ENCODE results near the gene CYB5R2. TPM values are rescaled to one million over a fixed set of nuclear protein-coding genes. Genes with fewer than 3 reads are reported as not detected.

Gene CYB5R2
- total and polyA plus RNA-seq, 2 experiments from 2014 or later = 40.9 to 56.2 TPM

DNA sequence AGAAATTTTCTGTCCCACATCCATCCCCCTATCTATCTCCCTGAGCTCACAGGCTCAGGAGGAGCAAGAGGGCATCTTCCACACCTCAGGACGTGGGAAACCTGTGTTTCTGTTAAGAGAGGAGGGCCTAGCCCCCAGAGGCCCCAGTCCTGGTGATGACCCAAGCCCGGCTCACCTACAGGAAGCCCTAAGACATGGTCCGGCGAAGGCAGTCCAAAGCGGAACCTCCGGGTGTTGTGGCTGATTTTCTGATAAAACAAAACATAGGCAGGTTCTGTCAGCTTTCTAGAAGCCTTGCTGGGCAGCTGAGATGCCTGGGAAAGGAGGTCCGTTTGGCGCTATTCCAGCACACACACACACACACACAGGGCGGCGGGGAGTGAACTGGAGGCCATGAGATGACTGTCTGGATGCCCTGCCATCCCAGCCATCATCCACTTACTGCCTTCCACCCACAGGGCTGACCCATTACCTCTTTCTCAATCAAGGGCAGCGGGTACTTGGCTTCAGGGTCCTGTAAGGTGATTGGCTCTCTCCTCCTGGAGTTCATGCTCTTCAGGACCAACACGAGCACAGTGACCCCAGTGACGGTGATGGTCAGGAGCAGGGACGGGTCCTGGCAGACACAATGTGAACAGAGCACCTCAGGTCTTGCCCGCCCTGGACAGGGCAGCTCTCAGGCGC, 882 bp downstream of the CYB5R2 start:
- H3K4me3 Mint-ChIP-seq = peak overlapping the region; percentile 66

More for the DNA sequence above, 882 bp downstream of the CYB5R2 start:
- Histone ChIP-seq H3K9me2 (ENCODE audit: insufficient read depth) (no peaks in the 10 kb centered on the region), H3K27ac (ENCODE audit: low read depth) (no peak overlapping the region), H4K20me1 (replicated peaks; ENCODE audit: insufficient read depth) (no peaks in the 10 kb centered on the region), H3K4me3 (peak overlapping the region; percentile 84), H2AFZ (no peak overlapping the region), H3K4me2 (peak overlapping the region; percentile 92), H3K79me2 (replicated peaks; ENCODE audit: insufficient read depth) (no peaks in the 10 kb centered on the region), H3F3A (replicated peaks; ENCODE audit: low read depth) (0 out of 2 replicates have a peak, but pooled peaks cover 3% of the 10 kb centered on the region), H3K27me3 (ENCODE audit: insufficient read depth) (no peaks in the 10 kb centered on the region), H3K36me3 (ENCODE audit: insufficient read depth) (peaks cover 7% of the 10 kb centered on the region; the same call in 1 of the 2 replicates), H3K4me1 (ENCODE audit: insufficient read depth) (peaks cover 23% of the 10 kb centered on the region; the same call in 1 of the 2 replicates)
- peaks cover 13% of the 10 kb centered on the region for H3K27me3 Mint-ChIP-seq (ENCODE audit: insufficient read depth, low read depth, poor library complexity)
- no peak overlapping the region for H3K27ac Mint-ChIP-seq
- no peaks in the 10 kb centered on the region for H3K9me3 Mint-ChIP-seq
- peaks cover 29% of the 10 kb centered on the region for H3K36me3 Mint-ChIP-seq (ENCODE audit: low read depth)
- no peak for ATAC-seq
- H3K4me1 Mint-ChIP-seq = peaks cover 32% of the 10 kb centered on the region
- TF ChIP-seq, protein P1, sequence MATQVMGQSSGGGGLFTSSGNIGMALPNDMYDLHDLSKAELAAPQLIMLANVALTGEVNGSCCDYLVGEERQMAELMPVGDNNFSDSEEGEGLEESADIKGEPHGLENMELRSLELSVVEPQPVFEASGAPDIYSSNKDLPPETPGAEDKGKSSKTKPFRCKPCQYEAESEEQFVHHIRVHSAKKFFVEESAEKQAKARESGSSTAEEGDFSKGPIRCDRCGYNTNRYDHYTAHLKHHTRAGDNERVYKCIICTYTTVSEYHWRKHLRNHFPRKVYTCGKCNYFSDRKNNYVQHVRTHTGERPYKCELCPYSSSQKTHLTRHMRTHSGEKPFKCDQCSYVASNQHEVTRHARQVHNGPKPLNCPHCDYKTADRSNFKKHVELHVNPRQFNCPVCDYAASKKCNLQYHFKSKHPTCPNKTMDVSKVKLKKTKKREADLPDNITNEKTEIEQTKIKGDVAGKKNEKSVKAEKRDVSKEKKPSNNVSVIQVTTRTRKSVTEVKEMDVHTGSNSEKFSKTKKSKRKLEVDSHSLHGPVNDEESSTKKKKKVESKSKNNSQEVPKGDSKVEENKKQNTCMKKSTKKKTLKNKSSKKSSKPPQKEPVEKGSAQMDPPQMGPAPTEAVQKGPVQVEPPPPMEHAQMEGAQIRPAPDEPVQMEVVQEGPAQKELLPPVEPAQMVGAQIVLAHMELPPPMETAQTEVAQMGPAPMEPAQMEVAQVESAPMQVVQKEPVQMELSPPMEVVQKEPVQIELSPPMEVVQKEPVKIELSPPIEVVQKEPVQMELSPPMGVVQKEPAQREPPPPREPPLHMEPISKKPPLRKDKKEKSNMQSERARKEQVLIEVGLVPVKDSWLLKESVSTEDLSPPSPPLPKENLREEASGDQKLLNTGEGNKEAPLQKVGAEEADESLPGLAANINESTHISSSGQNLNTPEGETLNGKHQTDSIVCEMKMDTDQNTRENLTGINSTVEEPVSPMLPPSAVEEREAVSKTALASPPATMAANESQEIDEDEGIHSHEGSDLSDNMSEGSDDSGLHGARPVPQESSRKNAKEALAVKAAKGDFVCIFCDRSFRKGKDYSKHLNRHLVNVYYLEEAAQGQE (IDR thresholded peaks at IDR 0.05; ENCODE audit: unreplicated experiment) = no peak
- TF ChIP-seq, protein P2, sequence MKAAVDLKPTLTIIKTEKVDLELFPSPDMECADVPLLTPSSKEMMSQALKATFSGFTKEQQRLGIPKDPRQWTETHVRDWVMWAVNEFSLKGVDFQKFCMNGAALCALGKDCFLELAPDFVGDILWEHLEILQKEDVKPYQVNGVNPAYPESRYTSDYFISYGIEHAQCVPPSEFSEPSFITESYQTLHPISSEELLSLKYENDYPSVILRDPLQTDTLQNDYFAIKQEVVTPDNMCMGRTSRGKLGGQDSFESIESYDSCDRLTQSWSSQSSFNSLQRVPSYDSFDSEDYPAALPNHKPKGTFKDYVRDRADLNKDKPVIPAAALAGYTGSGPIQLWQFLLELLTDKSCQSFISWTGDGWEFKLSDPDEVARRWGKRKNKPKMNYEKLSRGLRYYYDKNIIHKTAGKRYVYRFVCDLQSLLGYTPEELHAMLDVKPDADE (IDR thresholded peaks at IDR 0.05) = no peak
- TF ChIP-seq CREB1 (CRISPR knock-in tag; IDR thresholded peaks at IDR 0.05; ENCODE audit: low read depth) (no peak), POLR2AphosphoS5 (IDR thresholded peaks at IDR 0.05; ENCODE audit: low read depth) (no peak), NANOG (IDR thresholded peaks at IDR 0.05; ENCODE audit: borderline replicate concordance) (no peak), ZNF331 (CRISPR knock-in tag; IDR thresholded peaks at IDR 0.05; ENCODE audit: low read depth) (no peak), ZNF114 (CRISPR knock-in tag; IDR thresholded peaks at IDR 0.05) (no peak), EZH2 (IDR thresholded peaks at IDR 0.05; ENCODE audit: low read depth, unreplicated experiment) (no peak), EZH2phosphoT487 (IDR thresholded peaks at IDR 0.05; ENCODE audit: unreplicated experiment) (no peak), JUNB (IDR thresholded peaks at IDR 0.05; ENCODE audit: unreplicated experiment) (no peak)
- TF ChIP-seq, protein P3, sequence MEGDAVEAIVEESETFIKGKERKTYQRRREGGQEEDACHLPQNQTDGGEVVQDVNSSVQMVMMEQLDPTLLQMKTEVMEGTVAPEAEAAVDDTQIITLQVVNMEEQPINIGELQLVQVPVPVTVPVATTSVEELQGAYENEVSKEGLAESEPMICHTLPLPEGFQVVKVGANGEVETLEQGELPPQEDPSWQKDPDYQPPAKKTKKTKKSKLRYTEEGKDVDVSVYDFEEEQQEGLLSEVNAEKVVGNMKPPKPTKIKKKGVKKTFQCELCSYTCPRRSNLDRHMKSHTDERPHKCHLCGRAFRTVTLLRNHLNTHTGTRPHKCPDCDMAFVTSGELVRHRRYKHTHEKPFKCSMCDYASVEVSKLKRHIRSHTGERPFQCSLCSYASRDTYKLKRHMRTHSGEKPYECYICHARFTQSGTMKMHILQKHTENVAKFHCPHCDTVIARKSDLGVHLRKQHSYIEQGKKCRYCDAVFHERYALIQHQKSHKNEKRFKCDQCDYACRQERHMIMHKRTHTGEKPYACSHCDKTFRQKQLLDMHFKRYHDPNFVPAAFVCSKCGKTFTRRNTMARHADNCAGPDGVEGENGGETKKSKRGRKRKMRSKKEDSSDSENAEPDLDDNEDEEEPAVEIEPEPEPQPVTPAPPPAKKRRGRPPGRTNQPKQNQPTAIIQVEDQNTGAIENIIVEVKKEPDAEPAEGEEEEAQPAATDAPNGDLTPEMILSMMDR (conservative IDR thresholded peaks at IDR 0.05; ENCODE audit: low read depth in 2 of 2) = no peak
- DNase-seq (ENCODE audit: low spot score) = no peak
